NCI-H82 treated with DMSO at 0.1 percent for 48 hours (cell line): ENCODE measurements around the gene KATNB1.

Experiments
- DNase-seq: peaks from one replicate; lab custom pipeline; 2025; ENCODE audit not compliant: unreplicated experiment; lab: John Stamatoyannopoulos, UW

KATNB1 gene, protein sequence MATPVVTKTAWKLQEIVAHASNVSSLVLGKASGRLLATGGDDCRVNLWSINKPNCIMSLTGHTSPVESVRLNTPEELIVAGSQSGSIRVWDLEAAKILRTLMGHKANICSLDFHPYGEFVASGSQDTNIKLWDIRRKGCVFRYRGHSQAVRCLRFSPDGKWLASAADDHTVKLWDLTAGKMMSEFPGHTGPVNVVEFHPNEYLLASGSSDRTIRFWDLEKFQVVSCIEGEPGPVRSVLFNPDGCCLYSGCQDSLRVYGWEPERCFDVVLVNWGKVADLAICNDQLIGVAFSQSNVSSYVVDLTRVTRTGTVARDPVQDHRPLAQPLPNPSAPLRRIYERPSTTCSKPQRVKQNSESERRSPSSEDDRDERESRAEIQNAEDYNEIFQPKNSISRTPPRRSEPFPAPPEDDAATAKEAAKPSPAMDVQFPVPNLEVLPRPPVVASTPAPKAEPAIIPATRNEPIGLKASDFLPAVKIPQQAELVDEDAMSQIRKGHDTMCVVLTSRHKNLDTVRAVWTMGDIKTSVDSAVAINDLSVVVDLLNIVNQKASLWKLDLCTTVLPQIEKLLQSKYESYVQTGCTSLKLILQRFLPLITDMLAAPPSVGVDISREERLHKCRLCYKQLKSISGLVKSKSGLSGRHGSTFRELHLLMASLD

DNA sequence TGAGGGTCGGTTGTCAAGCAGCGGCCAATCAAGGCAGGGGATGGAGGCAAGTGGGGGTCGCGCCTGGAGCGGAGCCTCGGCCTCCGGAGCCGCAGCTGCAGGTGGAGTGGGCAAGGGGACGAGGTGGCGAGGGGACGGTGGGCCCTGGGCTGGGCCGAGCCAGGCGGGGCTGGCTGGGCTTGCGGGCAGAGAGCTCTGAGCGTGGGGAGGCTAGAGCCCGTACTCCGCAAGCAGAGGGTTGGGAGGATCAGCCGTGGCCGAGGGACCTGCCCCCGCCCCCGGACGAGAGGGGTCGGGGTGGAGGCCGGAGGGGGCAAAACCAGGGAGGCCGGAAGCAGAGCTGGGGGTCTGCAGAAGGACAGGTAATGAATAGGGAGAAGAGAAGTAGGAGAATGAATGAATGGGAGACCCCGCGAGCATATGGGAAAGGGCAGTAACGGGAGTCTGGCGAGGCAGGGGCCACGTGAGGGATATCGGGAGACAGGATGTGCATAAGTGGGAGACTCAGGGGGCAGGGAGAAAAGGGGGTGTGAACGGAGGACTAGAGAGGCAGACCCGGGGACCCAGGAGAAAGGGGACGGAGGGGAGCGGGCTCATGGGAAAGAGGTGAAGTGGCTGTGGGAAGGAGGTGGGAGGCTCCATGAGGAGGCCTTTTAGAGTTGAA, at the start of gene KATNB1:
Gene KATNB1, plus strand, starts transcription at position 16 of the 664 bp plus-strand sequence. CDS start 1,474 bp downstream, outside the sequence.
- DNase-seq = no peak

DNA sequence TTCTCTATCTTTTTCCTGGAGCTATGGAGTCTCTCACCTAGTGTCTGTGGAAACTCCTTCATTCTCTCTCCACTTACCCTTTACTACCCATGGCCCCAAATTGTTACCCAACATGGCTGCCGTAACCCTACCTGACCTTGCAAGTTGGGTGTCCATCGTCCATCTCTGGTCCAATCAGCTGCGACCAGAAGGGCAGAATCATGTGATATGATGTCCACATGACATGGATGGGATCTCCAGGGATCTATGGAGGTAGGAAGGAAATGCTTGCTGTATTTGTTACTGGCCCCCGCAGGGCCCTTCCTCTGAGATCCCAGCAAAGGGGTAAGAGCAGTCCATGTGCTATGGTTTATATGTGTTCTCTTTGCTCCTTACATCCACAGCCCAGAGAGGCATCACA, 49.0 kb upstream of the KATNB1 start:
- no peak for DNase-seq

DNA sequence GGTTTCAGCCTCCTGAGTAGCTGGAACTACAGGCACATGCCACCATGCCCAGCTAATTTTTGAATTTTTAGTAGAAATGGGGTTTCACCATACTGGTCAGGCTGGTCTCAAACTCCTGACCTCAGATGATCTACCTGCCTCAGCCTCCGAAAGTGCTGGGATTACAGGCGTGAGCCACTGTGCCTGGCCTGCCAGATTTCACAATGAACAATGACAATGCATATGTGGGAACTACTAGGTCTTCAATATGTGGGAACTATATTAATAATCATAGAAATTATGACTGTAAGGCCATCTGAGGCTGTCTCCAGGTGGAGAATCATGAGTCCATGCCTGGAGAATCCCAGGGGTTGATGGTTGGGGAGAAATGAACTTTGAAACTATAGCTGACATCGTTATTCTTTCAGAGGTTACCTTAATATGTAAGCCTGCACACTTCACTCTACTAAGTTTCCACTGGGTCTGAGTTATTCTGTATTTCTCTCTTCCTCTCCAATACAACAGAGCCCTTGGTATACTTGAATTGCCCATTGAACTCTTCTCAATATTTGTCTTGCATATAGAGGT, 48.1 kb upstream of the KATNB1 start:
- no peak for DNase-seq

DNA sequence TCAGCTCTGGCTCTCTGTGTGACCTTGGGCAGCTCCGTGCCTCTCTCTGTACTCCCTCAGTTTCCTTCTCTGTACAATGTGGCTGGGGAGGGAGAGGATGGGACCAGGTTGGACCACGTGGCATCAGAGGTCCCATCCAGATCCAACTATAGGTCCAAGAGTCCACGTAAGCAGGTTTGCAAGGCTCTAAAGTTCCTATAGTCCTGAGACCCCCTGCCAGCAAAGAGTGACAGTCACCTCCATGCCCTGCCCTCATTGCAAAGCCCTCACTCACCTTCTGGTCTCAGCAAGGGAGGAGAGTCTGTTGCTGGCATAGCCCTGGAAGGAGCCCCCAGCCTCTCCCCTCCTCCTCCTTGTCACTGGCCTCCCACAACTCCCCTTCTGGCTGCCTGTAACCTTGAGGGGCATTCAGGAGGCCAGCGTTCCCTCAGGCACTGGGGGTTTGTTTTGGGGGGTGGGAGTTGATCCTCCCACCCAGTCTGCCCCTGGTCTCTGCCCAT, 47.0 kb upstream of the KATNB1 start:
- no peak for DNase-seq

DNA sequence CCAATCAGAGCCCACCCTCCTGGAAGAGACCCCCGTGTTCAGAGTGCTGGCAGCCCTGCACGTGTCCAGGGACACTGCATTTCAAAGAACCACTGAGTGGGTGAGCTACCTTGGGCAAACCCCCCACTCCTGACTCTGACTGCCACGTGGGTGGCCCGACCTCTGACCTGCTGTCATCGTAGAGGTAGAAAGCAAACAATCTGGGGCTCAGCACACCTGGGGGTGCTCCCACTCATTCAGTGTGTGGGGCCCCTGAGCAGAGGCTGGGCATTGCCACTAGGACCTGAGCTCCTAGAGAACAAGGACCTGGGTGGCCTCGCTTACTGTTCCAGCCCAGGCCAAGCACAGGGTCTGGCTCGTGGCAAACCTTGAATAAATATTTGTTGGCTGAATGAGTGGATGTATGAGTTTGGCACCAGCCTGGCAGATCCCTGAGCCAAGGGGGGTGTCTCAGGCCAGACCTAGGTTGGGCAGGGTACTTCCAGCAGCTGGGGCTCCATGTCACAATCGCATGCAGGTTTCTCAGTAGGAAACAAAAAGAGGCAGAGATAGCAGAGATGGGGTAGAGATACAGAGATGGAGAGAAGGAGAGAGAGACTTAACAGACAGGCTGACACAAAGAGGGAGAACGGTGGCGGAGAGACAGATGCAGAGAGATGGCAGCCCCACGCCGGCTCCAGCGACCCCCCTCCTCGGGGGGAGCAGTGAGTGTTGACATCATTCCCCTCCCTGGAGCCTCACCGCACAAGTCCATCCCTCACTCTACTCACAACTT, 46.4 kb upstream of the KATNB1 start:
- DNase-seq = no peak

DNA sequence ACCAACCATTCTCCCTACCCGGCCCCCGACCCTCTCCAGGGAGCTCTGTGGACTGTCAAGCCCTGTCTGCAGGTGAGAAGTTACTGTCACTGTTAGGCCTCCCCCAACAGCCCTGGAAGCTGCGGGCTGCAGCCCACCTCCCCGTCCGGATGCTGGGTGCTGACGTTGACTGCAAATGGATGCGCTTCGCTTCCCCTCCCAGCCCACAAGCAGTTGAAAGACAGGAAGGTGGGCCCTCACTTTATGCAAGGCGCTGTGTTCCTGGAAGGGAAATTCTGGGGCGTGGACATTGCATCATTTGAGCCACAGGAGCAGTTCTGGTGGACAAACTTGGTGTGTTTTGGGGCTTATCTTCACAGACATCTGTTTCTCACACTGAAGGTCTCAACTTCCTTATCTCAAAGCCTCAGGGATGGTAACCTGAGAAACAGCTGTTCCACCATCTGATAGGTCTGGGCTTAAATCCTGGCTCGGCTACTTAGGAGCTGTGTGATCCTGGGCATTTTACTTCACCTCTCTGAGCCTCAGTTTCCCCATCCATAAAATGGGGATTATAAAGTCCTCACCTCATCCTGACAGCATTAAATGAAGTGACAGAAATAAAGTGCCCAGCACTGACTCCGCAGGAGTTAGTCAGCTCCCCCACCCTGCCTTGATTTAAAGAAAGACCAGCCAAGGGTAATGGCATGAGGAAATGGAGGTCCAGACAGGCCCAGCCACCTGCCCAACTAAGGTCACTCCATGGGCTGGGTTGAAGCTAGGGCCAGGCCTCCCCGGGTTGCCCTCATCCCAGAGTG, 45.6 kb upstream of the KATNB1 start:
- no peak for DNase-seq

DNA sequence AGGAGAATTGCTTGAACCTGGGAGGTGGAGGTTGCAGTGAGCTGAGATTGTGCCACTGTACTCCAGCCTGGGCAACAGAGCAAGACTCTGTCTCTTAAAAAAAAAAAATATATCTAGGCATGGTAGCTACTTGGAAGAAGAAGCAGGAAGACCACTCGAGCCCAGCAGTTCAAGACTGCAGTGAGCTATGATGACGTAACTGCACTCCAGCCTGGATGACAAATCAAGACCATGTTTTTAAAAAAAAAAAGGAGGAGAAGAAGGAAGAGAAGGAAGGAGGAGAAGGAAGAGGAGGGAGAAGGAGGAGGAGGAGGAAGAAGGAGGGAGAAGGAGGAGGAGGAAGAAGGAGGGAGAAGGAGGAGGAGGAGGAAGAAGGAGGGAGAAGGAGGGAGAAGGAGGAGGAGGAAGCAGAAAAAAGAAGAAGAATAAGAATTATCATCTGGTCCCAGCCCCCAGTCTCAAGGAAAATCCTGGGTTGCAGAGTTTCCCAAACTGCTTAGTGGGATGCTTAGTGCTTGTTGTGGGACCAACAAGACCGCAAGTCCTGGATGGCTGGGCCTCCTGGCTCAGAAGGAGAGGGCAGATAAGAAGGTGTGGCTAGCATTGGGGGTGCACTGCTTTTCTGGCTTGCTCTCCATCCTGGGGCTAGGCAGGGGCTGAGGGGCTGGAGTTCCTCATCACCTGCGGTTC, 44.6 kb upstream of the KATNB1 start:
- no peak for DNase-seq

DNA sequence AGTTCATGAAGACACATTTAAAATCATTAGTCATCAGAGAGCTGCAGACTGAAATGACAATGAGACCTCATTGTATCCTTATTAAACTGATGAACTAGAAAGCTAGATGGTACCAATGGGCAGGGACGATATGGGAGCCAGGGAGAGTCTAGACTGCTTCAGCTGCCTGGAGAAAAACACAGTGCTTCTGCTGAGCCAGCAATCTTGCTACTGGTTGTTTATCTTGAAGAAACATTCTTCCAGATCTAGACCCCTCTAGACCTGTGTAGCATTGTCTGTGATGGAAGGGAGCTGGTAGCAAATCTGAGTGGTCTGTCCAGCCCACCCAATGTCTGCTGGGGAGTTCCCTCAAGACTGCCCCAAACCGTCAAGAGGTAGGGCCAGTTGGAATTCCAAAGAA, 42.9 kb upstream of the KATNB1 start:
- no peak for DNase-seq

DNA sequence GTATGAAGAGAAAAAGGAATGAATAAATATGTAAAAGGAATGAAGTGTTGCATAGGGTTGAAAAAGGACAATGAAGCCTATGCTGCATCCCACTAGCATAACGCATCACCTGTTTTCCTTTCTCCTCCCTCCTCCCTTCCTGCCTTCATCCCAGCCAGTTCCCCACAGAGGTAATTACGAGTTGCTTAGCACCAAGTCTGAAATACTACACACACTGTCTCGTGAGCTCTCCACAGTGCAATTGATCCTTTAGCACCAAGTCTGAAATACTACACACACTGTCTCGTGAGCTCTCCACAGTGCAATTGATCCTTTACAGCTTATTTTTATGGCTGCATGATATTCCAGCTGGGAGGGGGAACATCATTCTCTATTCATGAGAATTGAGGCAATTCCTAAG, 42.0 kb upstream of the KATNB1 start:
- no peak for DNase-seq

DNA sequence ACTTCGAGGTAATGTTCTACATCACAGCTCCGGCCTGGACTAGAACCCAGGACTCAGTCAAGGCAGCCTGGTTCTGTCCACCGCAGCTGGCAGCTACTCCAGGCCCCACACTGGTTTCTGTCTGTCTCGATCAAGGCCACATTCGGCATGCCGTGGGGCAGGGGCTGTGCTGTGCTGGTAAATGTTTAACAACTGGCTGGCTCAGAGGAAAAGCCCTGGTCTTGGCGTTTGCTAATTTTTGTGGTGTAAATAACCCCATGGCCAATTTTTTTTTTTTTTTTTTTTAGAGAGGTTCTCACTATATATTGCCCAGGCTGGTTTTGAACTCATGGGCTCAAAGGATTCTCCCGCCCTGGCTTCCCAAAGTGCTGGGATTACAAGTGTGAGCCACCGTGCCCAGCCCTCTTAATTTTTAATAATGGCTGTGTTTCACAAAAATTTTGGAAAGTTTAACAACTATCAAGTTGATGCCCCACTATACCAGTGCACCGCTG, 41.3 kb upstream of the KATNB1 start:
- DNase-seq = no peak

DNA sequence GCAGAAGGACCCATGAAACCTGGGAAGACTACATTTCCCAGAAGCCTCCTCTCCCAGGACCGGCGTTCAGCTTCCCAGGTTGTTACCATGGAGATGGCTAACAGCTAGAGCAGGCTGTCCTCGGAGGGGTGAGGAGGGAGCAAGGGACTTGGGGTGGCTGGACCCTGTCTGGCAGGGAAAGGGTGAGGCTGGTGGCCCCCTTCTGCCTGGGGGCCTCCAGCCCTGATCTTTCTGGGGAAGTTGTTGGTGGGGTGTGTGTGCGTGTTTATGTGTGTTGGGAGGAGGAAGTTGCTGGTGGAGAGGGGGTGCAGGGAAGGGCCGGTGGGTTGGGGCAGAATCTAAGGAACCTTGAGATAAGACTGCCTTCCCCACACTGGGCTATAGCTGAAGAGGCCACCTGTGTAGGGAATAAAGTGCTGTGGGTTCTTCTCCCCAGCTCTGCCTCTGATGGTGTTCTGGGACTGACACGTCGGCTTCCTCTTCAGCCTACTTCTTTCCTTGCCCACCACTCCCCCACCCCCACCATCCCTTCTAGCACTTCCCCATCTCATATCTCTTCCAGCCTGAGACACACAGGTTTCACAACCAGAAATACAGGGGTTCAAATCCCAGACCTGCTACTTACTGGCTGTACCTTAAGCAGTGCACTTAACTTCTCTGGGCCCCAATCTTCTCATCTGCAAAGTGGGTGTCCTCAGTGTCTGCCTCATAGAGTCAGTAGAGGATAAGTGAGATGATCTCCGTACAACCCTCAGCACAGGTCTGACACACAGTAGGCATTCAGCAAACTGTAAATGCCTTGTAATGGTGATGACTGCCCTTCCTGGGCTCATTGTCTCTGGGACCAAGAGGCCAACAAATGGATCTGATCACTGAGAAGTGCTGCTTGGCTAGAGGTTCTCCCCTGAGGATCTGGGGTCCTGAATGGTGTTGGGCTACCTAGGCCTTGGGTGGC, 40.6 kb upstream of the KATNB1 start, which contains the start of gene DRC7:
Gene DRC7, plus strand, starts transcription at position 82 of the 955 bp plus-strand sequence. CDS start 3,144 bp downstream, outside the sequence.
- DNase-seq = no peak

DNA sequence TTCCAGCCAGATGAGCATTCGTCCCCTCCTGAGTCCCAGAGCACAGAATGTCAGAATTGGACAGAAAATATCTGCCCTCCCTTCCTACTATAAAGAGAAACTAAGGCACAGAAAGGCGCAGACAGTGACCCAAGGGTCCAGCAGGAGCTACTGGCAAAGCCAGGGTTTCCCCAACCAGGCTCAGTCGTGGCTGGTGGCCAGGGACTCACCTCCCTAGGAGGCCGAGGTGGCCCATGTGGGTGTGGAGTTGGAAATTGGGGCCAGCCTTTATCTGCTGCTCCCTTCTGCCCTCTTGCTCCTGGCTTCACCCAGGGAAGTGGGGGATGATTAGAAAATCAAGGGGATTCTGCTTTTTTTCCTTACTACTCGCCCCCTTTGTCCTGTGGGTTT, 39.9 kb upstream of the KATNB1 start:
- no peak for DNase-seq

DNA sequence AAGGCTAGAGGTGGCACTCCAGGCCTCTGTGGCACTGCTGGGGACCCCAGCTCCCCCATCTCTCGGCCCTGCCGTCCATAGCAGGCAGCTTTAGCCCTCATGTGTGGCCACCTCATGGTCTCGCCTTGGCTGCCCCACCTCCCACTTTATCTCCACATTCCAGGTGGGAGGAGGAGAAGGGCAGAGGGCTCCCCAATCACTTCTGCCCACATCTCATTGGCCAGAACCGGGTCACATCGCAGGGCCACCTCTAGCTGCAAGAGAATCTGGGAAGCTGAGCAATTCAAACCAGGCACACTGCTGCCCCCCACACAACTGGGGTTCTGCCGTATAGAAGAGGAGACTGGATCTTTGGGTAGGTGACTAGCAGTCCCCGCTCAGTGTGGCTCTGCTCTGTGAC, 39.3 kb upstream of the KATNB1 start:
- DNase-seq = no peak

DNA sequence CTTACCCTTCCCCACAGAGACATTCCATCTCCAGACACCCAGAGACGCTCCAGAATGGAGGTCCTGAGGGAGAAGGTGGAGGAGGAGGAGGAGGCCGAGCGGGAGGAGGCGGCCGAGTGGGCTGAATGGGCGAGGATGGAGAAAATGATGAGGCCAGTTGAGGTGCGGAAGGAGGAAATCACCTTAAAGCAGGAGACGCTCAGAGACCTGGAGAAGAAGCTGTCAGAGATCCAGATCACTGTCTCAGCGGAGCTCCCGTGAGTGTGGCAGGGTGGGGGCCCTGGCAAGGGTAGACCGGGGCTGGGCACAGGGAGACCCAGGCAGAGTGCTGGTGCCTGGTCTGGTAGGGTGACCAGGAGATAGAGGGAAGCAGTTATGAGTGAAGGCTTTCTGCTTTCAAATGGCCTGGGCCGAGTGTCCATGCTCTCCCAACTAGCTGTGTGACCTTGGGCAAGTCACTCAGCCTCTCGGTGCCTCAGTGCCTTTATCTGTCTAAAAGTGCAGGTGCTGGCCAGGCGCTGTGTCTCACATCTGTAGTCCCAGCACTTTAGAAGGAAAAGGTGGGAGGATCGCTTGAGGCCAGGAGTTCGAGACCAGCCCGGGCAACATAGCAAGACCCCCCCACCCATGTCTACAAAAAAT, 37.6 kb upstream of the KATNB1 start:
- DNase-seq = no peak

DNA sequence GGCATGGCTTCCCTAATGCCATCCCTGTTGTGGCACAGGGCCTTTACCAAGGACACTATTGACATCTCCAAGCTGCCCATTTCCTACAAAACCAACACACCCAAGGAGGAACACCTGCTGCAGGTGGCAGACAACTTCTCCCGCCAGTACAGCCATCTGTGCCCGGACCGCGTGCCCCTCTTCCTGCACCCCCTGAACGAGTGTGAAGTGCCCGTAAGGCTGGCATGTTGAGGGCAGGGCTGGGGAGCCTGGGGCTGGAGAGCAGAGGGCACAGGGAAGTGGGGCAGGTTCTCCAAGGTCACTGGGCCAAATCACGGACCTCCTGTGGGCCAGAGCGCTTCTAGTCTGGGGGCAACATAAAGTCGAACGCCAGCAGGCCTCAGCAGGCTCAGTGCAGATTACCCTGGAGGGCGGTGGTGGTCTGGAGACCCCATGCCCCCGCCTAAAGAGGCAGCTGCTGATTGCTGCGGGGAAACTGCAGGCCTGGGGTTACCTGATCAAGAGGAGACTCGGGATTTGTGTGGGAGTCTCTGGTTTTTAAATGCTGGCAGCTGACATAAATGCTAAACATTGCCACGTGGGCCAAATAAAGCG, 36.7 kb upstream of the KATNB1 start:
- DNase-seq = no peak

DNA sequence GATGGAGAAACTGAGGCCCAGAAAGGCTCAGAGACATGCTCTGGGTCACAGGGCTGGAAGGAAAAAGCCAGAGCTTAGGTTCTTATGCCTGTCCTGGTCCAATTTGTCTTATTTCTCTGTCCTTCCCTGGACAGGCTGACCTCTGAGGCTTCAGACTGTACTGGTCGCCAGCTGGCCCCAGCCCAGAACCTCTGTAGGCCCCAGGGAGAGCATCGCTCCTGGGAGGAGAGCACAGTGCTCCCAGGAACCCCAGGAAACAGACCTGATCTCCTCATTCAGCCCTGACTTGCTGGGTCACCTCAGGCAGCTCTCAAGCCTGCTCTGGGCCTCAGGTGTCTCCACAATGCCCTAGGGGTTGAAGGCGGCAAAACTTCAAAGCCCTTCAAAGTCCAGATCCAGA, 36.1 kb upstream of the KATNB1 start:
- no peak for DNase-seq

DNA sequence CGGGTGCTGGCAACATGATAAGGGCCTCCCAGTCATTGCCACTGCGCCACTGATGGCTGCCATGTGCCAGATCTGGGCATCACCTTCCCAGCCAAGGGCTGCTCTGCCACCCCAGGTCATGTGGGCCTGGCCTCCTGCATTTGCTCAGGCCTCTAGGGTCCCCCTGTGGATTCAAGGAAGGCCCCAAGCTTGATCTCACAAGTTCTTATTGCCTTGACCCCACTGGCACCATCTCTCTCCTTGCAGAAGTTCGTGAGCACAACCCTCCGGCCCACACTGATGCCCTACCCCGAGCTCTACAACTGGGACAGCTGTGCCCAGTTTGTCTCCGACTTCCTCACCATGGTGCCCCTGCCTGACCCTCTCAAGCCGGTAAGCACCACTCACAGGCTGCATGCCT, 35.7 kb upstream of the KATNB1 start:
- no peak for DNase-seq
